ENCODE data around the gene CTNNBIP1.

CTNNBIP1 gene

DNA sequence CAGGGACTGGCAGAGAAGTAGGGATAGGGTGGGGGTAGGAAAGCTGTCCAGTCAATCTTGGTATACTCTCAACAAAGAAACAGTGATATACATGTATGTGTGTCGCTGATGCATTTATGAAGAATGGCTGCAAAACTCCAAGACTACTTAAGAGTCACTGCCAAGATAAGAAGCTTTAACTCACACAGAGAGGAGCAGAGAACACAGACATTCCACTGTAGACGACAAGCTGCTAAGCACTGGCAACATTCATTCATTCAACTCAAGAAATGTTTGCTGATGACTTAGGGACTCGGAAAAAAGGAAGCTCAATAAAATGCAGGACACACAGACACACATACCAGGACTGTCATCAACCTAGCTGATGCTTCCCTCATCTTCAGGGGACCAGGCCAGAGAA lies 5.5 kb downstream of the CTNNBIP1 start:
- DNase-seq (ENCODE audit: low spot score), result no peak

DNA sequence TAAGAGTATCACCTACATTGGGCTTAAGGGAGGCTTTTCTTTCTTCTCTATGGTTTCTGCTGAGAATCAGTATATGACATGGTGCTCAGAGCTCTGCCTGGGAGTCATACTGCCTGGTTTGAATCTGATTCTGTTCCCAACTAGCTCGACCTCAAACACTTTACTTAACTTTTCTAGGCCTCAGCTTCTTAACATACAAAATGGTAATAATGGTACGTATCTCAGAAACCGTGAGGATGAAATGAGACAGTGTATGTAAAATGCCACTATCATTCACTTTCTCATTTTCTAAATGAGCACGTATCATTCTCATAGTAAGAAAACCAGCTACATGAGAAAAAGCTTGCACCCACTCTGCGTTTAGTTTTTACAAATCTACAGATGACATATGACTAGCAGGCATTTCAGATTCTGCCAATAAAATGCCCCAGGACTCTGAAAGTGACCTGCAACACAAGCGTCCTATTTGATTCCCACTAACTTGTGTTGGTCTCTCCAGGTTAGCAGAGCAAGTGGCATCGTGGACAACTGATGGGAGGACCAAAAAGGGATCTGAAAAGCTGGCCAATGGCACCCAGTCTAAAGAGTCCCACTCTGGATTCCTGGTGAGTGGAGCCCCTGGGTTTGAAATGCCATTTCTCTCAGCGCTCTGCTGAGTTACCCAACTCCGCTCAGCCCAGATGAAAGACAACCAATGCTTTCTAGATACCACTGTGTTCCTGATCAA lies 6.1 kb downstream of the CTNNBIP1 start:
- no peak for DNase-seq (ENCODE audit: low spot score)

- DNase-seq (ENCODE audit: low spot score), result no peak
These were observed 8.0 kb downstream of the CTNNBIP1 start for GRCh38 chr1:9902060-9902452.

DNA sequence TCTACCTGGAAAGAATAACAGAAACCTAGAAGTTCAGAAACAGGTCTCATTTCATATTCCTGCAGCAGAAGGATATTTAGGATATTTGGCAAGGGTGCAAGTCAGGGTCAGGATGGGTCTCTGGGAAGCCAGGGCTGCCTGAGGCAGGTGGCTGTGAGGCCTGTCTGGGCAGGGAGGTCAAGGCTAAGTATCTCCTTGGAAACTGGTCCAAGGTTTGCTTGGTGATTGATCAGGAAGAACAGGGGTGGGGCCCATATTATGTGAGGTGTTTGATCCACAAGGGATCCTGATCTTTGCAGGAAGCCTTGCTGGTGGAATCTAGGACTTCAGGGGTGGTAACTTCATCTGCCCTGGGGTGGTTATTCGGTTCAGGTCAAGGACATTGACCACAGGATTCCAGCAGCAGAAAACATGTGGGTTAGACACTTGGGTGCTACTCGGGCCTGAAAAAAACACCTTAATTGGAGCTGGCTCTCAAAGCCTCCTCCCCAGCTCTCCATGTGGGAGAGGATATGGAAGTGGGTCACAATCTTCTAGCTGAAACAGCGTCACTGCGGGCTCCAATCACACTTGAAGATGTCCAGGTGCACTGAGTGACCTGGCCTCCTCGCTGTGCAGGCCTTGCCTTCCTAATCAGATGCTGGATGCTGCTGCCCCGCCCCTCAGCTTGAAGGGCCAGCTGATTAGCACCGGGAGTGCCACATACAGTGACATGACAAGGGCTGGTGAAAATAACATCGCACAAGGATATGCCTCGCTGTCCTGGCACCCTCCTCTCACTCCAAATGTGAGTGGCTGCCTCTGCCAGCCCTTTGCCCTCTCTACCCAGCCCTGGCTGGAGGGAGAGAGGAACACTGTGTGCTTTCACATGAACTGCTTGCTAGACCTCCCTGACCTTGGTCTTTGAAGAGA lies 8.7 kb downstream of the CTNNBIP1 start:
- DNase-seq (ENCODE audit: low spot score), result no peak

DNA sequence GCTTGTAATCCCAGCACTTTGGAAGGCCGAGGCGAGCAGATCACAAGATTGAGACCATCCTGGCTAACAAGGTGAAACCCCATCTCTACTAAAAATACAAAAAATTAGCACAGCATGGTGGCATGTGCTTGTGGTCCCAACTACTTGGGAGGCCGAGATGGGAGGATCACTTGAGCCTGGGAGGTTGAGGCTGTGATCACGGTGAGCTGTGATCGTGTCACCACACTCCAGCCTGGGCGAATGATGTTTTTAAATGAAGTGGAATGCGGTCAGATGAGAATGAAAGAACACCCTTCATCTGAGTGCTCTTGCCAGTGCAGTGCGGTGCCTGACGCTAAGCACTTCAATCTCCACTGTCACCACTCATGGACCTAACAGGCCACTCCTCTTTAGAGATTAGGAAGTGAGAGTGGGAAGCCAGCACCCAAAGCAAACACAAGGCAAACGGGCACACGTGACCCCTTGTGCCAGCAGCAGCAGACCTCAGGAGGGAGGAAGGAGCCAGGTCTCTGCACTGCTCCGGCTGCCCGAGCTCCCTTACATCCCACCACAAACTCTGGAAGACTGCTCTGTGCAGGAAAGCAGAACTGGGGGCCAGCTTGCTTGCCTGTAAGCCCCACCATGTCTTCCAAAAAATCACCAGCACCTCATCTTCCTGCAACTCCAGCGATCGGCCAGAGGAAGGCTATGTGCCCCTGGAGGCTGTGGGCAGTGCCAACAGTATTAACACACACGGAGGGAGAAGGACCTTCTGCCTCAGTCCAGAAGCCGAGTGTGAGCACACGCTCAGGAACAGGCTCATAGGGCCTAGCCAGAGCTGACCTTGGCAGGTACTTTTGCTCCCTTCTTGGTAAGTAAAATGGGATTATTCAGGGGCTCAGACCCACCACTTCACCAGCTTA lies 9.7 kb downstream of the CTNNBIP1 start:
- DNase-seq (ENCODE audit: low spot score), result peak; percentile 82

- no peak for DNase-seq (ENCODE audit: low spot score)
These were observed 16.0 kb downstream of the CTNNBIP1 start for GRCh38 chr1:9894115-9894514.

- DNase-seq (ENCODE audit: low spot score), result no peak
These were observed 17.2 kb downstream of the CTNNBIP1 start for GRCh38 chr1:9892563-9893528.

DNA sequence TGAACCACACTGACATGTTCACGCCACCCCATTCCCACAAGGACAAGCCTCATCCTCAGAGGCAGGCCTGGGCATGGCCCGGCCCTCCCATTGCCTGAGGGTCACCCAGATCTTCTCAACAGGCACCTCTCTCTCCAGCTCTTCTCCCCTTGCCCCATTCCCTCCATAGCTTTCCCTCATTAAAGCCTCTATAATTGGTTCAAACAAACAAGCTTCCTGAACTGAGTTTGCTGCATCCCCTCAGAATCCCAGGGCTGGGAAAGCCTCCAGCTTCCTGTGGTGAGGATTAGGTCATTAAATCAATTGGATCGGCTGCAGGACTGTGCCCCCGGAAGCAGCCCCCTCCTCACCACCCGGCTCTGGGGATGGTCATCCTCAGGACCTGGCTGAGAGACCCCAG lies 18.9 kb downstream of the CTNNBIP1 start:
- DNase-seq (ENCODE audit: low spot score), result no peak

- DNase-seq (ENCODE audit: low spot score), result no peak
These were observed 19.8 kb downstream of the CTNNBIP1 start for GRCh38 chr1:9890224-9890731.

GRCh38 chr1:9889411-9889810 lies 20.7 kb downstream of the CTNNBIP1 start:
- no peak for DNase-seq (ENCODE audit: low spot score)

DNA sequence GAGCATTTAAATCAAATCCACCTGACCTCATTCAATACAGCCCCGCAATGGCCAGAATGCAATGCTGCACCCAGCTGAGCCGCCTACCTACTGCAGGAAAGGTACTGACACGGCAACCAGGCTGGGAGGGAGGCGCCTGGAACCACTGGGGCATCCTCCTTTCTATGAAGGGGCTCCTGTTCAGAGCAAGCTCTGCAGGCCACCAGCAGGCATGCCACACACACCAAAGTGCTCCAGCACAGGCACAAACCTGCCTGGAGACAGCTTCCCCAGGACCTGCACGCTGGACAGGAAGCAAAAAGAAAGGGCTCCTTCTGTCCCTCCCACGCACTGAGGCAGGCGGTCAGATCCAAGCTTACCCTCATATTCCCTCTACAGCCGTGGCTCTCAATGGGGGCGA lies 21.2 kb downstream of the CTNNBIP1 start:
- no peak for DNase-seq (ENCODE audit: low spot score)

- no peak for DNase-seq (ENCODE audit: low spot score)
These were observed 23.0 kb downstream of the CTNNBIP1 start for GRCh38 chr1:9887070-9887469.

GRCh38 chr1:9886092-9886742 lies 23.9 kb downstream of the CTNNBIP1 start:
- no peak for DNase-seq (ENCODE audit: low spot score)

DNA sequence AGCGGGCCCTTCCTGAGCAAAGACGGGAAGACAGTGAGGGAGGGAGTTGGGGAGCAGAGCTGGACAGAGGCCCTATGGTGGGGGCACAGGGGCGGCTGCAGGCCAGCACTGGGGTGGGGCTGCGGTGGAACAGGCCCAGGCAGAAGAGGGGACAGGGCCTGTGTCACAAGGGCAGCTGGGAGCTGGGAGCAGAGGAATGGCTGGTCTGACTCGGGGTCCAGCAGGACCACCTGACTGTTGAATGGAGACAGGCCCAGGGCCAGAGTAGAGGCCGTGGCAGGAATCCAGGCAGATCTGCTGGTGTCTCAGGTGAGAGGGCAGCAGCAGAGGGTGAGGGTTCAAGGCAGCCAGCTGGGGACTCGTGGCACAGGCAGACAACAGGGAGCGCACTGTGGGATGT lies 25.3 kb downstream of the CTNNBIP1 start:
- DNase-seq (ENCODE audit: low spot score), result no peak

- peak; percentile 45 for DNase-seq (ENCODE audit: low spot score)
These were observed 26.3 kb downstream of the CTNNBIP1 start for GRCh38 chr1:9883585-9884449.

DNA sequence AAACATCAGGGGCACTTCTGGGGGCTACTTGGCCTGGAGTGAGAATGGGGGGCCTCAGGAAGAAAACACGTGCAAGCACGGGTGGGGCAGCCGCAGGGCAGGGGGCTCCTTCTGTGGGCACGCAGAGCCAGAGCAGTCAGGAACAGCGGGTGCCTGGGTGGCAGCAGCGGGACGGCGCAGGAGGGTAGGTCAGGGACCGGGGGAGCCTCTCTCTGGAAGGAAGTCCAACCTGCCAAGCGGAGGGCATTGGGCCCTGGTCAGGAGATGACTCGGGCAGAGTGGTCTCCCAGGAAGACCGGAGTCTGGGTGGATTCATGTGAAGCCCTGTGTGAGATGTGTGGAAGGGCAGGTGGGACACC lies 27.1 kb downstream of the CTNNBIP1 start:
- no peak for DNase-seq (ENCODE audit: low spot score)

- no peak for DNase-seq (ENCODE audit: low spot score)
These were observed 27.6 kb downstream of the CTNNBIP1 start for GRCh38 chr1:9882296-9882944.

DNA sequence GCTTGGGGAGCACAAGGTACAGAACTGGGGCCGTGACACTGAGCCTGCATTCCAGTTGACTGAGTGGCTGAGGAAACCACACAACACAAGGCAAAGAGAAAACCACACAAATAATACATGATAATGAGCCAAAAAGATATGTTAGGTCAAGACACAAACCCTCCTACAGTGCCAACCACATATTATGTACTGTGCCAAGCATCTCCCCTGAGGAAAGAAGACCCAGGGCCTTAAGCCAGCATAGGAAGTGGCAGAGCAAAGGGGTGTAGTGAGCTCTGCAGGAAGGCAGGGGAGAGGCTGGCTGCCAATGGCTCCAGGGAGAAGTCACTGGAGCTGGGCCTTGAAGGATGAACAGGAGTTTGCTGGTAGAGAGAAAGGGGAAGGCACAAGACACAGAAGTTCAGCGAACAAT lies 28.2 kb downstream of the CTNNBIP1 start:
- no peak for DNase-seq (ENCODE audit: low spot score)

DNA sequence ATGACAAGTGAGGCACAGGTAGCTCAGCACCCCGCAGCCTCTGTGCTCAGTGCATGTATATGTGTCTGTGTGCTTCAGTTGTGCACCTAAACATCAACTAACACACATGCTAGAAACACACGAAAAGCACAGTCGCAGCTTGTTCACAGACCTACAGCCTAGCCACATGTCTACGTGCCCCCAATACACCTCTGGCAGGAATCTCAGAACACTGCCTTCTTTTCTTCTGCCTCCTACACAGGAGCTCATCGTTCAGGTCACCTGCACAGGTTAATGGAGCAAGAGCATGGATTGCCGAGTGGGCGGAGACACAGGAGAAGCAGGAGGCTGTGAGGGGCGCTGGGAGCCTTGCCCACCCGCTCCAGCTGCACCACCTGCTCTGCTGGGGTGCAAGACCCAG lies 31.7 kb downstream of the CTNNBIP1 start:
- no peak for DNase-seq (ENCODE audit: low spot score)
